Measurements from ENCODE around the gene PREX1.

- no peak for TF ChIP-seq YY1 (IDR thresholded peaks at IDR 0.05; ENCODE audit: insufficient read depth, insufficient read length)
- TF ChIP-seq SUZ12 (IDR thresholded peaks at IDR 0.05; ENCODE audit: extremely low read depth, insufficient read depth, insufficient read length) = no peak
- no peak for TF ChIP-seq ZNF274 (IDR thresholded peaks at IDR 0.05; ENCODE audit: low read depth, low read length)
Measured at GRCh38 chr20:48754292-48754691, 73.5 kb downstream of the PREX1 start.

Measured in NT2/D1 (cell line).